Measurements from ENCODE around the gene PPFIBP1.

DNA sequence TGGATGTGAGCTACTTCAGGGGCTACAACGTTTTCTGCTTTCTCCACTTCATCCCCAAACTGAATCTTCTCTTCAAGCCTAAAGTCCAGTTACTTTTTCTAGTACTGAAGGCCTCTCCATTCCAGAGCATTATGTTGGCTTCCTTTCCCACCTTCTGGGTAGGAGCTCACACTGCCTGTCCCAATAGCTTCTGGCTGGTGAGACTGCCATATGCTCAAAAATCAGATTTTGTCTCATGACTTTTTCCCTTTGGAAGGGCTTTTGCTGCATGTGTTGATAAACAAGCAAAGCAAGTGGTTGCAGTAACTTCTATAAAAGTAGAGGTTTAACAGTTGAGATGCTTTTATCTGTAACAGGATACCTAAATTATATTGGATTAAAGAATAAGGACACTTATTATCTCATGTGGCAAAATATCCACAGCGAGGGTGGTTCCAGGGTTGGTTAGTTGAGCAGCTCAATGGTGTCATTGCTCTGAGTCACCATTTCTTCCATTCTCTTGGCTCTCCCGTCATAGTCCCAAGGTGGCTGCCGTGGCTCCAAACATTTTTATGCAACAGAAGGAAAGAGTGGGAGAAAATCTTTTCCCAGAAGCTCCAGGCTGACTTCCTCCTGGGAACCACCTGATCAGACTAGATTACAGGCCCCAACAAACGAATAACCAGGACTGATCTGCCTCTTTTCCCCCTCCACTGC lies 15.1 kb upstream of the PPFIBP1 start:
- TF ChIP-seq, protein P1, sequence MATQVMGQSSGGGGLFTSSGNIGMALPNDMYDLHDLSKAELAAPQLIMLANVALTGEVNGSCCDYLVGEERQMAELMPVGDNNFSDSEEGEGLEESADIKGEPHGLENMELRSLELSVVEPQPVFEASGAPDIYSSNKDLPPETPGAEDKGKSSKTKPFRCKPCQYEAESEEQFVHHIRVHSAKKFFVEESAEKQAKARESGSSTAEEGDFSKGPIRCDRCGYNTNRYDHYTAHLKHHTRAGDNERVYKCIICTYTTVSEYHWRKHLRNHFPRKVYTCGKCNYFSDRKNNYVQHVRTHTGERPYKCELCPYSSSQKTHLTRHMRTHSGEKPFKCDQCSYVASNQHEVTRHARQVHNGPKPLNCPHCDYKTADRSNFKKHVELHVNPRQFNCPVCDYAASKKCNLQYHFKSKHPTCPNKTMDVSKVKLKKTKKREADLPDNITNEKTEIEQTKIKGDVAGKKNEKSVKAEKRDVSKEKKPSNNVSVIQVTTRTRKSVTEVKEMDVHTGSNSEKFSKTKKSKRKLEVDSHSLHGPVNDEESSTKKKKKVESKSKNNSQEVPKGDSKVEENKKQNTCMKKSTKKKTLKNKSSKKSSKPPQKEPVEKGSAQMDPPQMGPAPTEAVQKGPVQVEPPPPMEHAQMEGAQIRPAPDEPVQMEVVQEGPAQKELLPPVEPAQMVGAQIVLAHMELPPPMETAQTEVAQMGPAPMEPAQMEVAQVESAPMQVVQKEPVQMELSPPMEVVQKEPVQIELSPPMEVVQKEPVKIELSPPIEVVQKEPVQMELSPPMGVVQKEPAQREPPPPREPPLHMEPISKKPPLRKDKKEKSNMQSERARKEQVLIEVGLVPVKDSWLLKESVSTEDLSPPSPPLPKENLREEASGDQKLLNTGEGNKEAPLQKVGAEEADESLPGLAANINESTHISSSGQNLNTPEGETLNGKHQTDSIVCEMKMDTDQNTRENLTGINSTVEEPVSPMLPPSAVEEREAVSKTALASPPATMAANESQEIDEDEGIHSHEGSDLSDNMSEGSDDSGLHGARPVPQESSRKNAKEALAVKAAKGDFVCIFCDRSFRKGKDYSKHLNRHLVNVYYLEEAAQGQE (IDR thresholded peaks at IDR 0.05; ENCODE audit: borderline replicate concordance) = no peak
- TF ChIP-seq, protein P1 (CRISPR knock-in tag; IDR thresholded peaks at IDR 0.05; ENCODE audit: low read depth) = no peak
- TF ChIP-seq, protein P2, sequence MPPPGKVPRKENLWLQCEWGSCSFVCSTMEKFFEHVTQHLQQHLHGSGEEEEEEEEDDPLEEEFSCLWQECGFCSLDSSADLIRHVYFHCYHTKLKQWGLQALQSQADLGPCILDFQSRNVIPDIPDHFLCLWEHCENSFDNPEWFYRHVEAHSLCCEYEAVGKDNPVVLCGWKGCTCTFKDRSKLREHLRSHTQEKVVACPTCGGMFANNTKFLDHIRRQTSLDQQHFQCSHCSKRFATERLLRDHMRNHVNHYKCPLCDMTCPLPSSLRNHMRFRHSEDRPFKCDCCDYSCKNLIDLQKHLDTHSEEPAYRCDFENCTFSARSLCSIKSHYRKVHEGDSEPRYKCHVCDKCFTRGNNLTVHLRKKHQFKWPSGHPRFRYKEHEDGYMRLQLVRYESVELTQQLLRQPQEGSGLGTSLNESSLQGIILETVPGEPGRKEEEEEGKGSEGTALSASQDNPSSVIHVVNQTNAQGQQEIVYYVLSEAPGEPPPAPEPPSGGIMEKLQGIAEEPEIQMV (tag; conservative IDR thresholded peaks at IDR 0.05; ENCODE audit: low read depth) = no peak
- TF ChIP-seq, protein P3, sequence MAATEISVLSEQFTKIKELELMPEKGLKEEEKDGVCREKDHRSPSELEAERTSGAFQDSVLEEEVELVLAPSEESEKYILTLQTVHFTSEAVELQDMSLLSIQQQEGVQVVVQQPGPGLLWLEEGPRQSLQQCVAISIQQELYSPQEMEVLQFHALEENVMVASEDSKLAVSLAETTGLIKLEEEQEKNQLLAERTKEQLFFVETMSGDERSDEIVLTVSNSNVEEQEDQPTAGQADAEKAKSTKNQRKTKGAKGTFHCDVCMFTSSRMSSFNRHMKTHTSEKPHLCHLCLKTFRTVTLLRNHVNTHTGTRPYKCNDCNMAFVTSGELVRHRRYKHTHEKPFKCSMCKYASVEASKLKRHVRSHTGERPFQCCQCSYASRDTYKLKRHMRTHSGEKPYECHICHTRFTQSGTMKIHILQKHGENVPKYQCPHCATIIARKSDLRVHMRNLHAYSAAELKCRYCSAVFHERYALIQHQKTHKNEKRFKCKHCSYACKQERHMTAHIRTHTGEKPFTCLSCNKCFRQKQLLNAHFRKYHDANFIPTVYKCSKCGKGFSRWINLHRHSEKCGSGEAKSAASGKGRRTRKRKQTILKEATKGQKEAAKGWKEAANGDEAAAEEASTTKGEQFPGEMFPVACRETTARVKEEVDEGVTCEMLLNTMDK (IDR thresholded peaks at IDR 0.05; ENCODE audit: borderline replicate concordance, insufficient read depth, low read depth, low read length, poor library complexity, severe bottlenecking) = no peak
- TF ChIP-seq ZFP1 (CRISPR knock-in tag; IDR thresholded peaks at IDR 0.05) (no peak), NFIC (IDR thresholded peaks at IDR 0.05) (no peak), TBP (optimal IDR thresholded peaks at IDR 0.05; ENCODE audit: low read depth, low read length) (no peak)
- TF ChIP-seq, protein P4, sequence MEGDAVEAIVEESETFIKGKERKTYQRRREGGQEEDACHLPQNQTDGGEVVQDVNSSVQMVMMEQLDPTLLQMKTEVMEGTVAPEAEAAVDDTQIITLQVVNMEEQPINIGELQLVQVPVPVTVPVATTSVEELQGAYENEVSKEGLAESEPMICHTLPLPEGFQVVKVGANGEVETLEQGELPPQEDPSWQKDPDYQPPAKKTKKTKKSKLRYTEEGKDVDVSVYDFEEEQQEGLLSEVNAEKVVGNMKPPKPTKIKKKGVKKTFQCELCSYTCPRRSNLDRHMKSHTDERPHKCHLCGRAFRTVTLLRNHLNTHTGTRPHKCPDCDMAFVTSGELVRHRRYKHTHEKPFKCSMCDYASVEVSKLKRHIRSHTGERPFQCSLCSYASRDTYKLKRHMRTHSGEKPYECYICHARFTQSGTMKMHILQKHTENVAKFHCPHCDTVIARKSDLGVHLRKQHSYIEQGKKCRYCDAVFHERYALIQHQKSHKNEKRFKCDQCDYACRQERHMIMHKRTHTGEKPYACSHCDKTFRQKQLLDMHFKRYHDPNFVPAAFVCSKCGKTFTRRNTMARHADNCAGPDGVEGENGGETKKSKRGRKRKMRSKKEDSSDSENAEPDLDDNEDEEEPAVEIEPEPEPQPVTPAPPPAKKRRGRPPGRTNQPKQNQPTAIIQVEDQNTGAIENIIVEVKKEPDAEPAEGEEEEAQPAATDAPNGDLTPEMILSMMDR (IDR thresholded peaks at IDR 0.05 in 2 of 3, conservative IDR thresholded peaks at IDR 0.05 in 1 of 3; ENCODE audit: insufficient read depth in 2 of 3, low read depth in 1 of 3, low read length in 3 of 3) = no peak
- TF ChIP-seq, protein P5, sequence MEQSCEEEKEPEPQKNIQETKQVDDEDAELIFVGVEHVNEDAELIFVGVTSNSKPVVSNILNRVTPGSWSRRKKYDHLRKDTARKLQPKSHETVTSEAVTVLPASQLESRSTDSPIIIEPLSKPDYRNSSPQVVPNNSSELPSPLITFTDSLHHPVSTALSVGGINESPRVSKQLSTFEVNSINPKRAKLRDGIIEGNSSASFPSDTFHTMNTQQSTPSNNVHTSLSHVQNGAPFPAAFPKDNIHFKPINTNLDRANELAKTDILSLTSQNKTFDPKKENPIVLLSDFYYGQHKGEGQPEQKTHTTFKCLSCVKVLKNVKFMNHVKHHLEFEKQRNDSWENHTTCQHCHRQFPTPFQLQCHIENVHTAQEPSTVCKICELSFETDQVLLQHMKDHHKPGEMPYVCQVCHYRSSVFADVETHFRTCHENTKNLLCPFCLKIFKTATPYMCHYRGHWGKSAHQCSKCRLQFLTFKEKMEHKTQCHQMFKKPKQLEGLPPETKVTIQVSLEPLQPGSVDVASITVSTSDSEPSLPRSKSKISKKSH (CRISPR knock-in tag; IDR thresholded peaks at IDR 0.05) = no peak

Measured in K562 (cell line).